ENCODE results near the gene MDM2. TPM values are rescaled to one million over a fixed set of nuclear protein-coding genes. Genes with fewer than 3 reads are reported as not detected.
"Not testable (repeated sequence)": the region's sequence is repeated elsewhere in the genome, so short reads cannot be mapped to it uniquely, and the experiment has no call there.

MDM2 gene
- polyA plus RNA-seq, 3 donors, result 16.2 to 39.9 (median 27.6) TPM

DNA sequence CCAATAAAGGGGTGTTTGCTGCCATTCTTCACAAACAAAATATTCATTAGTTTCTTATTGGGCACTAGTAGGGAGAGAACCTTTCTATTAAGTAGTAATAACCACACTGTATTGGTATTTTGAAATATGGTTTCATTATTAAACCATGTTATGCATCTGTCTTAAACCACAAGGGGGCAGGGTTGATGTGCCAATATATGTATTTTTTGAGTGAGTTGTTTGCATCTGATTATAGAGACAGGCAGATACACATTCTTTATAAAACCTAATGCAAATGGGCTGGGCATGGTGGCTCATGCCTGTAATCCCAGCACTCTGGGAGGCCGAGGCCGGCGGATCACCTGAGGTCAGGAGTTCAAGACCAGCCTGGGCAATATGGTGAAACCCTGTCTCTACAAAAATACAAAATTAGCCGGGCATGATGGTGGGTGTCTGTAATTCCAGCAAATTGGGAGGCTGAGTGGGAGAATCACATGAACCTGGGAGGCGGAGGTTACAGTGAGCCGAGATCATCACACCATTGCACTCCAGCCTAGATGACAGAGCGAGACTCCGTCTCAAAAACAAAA, 56.0 kb downstream of the MDM2 start:
- not testable (repeated sequence) for H3K9me3 ChIP-seq (replicated peaks in 1 of 2; ENCODE audit: control insufficient read depth in 1 of 2, insufficient read depth in 1 of 2, low read length in 2 of 2); H3K9me3 Mint-ChIP-seq; H3K4me3 Mint-ChIP-seq; H3K4me3 ChIP-seq (replicated peaks in 1 of 3; ENCODE audit: low read depth in 2 of 3, low read length in 3 of 3); H3K4me1 ChIP-seq (ENCODE audit: control insufficient read depth in 1 of 2, insufficient read depth in 2 of 2, low read length in 2 of 2); H3K4me2 ChIP-seq (replicated peaks; ENCODE audit: extremely low read depth, low read length, poor library complexity, severe bottlenecking); H3K4me1 Mint-ChIP-seq; H3K27me3 Mint-ChIP-seq (ENCODE audit: low read depth in 3 of 3); H3K79me2 ChIP-seq (ENCODE audit: insufficient read depth, low read length); H4K20me1 ChIP-seq (ENCODE audit: insufficient read depth, low read length); H3K27me3 ChIP-seq (ENCODE audit: control insufficient read depth in 2 of 2, insufficient read depth in 2 of 2, low read length in 2 of 2); H3K9ac ChIP-seq (ENCODE audit: insufficient read depth, low read length, poor library complexity, severe bottlenecking); H2AFZ ChIP-seq (ENCODE audit: insufficient read depth, low read depth, low read length, poor library complexity, severe bottlenecking)
- Histone ChIP-seq H3K36me3 (replicated peaks in 1 of 2; ENCODE audit: control insufficient read depth in 1 of 2, insufficient read depth in 2 of 2, low read length in 2 of 2) (peaks cover 11 to 48% of the 10 kb centered on the region in 2 donors), H3K27ac (ENCODE audit: low read depth in 1 of 2, low read length in 2 of 2) (peak overlapping the region in 1 of 2 donors; percentile 15)
- Mint-ChIP-seq H3K36me3 (peaks cover 37 to 48% of the 10 kb centered on the region in 2 donors), H3K27ac (peak overlapping the region in 3 of 7 donors; percentile 50 to 62 (median 54))
- intact Hi-C loops (cut with micrococcal nuclease), result loop anchor here in 1 of 2 donors (2.0 to 10.0 kb wide), 2 partner anchors 207 to 381 kb away; no protein-coding TSS in a partner anchor
- DNase-seq, result peak; percentile 27 to 49 (median 42)
- TF ChIP-seq, protein P1, sequence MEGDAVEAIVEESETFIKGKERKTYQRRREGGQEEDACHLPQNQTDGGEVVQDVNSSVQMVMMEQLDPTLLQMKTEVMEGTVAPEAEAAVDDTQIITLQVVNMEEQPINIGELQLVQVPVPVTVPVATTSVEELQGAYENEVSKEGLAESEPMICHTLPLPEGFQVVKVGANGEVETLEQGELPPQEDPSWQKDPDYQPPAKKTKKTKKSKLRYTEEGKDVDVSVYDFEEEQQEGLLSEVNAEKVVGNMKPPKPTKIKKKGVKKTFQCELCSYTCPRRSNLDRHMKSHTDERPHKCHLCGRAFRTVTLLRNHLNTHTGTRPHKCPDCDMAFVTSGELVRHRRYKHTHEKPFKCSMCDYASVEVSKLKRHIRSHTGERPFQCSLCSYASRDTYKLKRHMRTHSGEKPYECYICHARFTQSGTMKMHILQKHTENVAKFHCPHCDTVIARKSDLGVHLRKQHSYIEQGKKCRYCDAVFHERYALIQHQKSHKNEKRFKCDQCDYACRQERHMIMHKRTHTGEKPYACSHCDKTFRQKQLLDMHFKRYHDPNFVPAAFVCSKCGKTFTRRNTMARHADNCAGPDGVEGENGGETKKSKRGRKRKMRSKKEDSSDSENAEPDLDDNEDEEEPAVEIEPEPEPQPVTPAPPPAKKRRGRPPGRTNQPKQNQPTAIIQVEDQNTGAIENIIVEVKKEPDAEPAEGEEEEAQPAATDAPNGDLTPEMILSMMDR (IDR thresholded peaks at IDR 0.05), result peak; percentile 73
- WGBS (ENCODE audit: insufficient coverage), result no CpG with 5 or more reads among the region's 8 CpGs

DNA sequence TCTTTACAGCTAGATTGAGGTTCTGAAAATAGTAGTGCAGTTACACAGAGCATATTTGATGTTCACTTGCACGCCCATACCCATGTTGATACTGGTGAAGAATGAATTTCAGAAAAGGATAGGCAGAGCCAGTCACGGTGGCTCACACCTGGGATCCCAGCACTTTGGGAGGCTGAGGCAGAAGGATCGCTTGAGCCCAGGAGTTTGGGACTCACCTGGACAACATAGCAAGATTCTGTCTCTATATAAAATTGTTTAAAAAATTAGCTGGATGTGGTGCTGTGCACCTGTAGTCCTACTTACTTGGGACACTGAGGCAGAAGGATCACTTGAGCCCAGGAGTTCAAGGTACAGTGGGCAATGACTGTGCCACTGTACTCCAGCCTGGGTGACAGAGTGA, 56.6 kb downstream of the MDM2 start:
- H3K79me2 ChIP-seq (ENCODE audit: insufficient read depth, low read length), result no peaks in the 10 kb centered on the region
- no peaks in the 10 kb centered on the region for H3K9me3 Mint-ChIP-seq
- H3K4me3 Mint-ChIP-seq, result no peak overlapping the region
- H3K27ac ChIP-seq (ENCODE audit: low read depth in 1 of 2, low read length in 2 of 2), result no peak overlapping the region
- H3K4me1 Mint-ChIP-seq, result no peaks in the 10 kb centered on the region
- TF ChIP-seq, protein P1 (IDR thresholded peaks at IDR 0.05), result no peak
- no peaks in the 10 kb centered on the region for H3K9me3 ChIP-seq (replicated peaks in 1 of 2; ENCODE audit: control insufficient read depth in 1 of 2, insufficient read depth in 1 of 2, low read length in 2 of 2)
- no peak overlapping the region for H3K4me3 ChIP-seq (replicated peaks in 1 of 3; ENCODE audit: low read depth in 2 of 3, low read length in 3 of 3)
- H2AFZ ChIP-seq (ENCODE audit: insufficient read depth, low read depth, low read length, poor library complexity, severe bottlenecking), result no peak overlapping the region
- H3K27ac Mint-ChIP-seq, result peak overlapping the region in 1 of 7 donors; percentile 51
- H3K36me3 Mint-ChIP-seq, result peaks cover 40 to 54% of the 10 kb centered on the region in 2 donors
- DNase-seq, result no peak
- H4K20me1 ChIP-seq (ENCODE audit: insufficient read depth, low read length), result no peaks in the 10 kb centered on the region
- no peaks in the 10 kb centered on the region for H3K27me3 Mint-ChIP-seq (ENCODE audit: low read depth in 3 of 3)
- intact Hi-C loops (cut with micrococcal nuclease), result loop anchor here (2.0 to 10.0 kb wide), 3 partner anchors 206 to 388 kb away; no protein-coding TSS in a partner anchor
- 100% methylated on average over 2 of the region's 3 CpGs for WGBS (ENCODE audit: insufficient coverage)
- peaks cover 17 to 50% of the 10 kb centered on the region in 2 donors for H3K36me3 ChIP-seq (replicated peaks in 1 of 2; ENCODE audit: control insufficient read depth in 1 of 2, insufficient read depth in 2 of 2, low read length in 2 of 2)
- H3K27me3 ChIP-seq (ENCODE audit: control insufficient read depth in 2 of 2, insufficient read depth in 2 of 2, low read length in 2 of 2), result no peaks in the 10 kb centered on the region
- no peak overlapping the region for H3K9ac ChIP-seq (ENCODE audit: insufficient read depth, low read length, poor library complexity, severe bottlenecking)
- H3K4me1 ChIP-seq (ENCODE audit: control insufficient read depth in 1 of 2, insufficient read depth in 2 of 2, low read length in 2 of 2), result no peaks in the 10 kb centered on the region
- H3K4me2 ChIP-seq (replicated peaks; ENCODE audit: extremely low read depth, low read length, poor library complexity, severe bottlenecking), result no peak overlapping the region
